ENCODE measurements around the gene OIT3. TPM values are rescaled to one million over a fixed set of nuclear protein-coding genes. Genes with fewer than 3 reads are reported as not detected.

Gene OIT3
- total RNA-seq, 4 donors from 2014 or later: not detected

DNA sequence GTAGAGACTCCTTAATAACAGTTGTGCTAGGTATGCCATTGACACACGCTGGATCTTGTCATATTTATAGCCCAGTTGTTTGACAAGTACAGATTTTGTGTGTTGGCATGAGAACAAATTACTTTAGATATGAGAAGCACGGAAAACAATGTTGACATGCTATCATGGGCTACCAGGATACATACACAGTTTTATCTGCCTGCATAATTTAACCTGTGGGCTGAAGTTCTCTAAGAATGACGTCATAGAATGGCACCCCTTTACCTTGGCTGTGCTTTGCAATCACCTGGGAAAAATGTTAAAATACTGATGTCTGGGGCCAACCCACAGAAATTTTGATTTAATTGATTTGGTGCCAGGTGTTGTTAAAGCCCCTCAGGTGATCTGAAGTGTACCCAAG is 58.2 kb downstream of the OIT3 start:
- Histone ChIP-seq H3K27me3 (no peaks in the 10 kb centered on the region), H3K27ac (no peak overlapping the region), H3K4me1 (no peaks in the 10 kb centered on the region), H3K9me3 (no peaks in the 10 kb centered on the region), H3K36me3 (no peaks in the 10 kb centered on the region), H3K4me3 (no peak overlapping the region)
- DNase-seq (ENCODE audit: low spot score in 2 of 2): no peak
- TF ChIP-seq POLR2A (IDR thresholded peaks at IDR 0.05) (no peak), EP300 (IDR thresholded peaks at IDR 0.05) (no peak)
- TF ChIP-seq, protein P1, sequence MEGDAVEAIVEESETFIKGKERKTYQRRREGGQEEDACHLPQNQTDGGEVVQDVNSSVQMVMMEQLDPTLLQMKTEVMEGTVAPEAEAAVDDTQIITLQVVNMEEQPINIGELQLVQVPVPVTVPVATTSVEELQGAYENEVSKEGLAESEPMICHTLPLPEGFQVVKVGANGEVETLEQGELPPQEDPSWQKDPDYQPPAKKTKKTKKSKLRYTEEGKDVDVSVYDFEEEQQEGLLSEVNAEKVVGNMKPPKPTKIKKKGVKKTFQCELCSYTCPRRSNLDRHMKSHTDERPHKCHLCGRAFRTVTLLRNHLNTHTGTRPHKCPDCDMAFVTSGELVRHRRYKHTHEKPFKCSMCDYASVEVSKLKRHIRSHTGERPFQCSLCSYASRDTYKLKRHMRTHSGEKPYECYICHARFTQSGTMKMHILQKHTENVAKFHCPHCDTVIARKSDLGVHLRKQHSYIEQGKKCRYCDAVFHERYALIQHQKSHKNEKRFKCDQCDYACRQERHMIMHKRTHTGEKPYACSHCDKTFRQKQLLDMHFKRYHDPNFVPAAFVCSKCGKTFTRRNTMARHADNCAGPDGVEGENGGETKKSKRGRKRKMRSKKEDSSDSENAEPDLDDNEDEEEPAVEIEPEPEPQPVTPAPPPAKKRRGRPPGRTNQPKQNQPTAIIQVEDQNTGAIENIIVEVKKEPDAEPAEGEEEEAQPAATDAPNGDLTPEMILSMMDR (IDR thresholded peaks at IDR 0.05): no peak
- WGBS, 2 donors: 73 to 87% methylated on average over 3 of the region's 3 CpGs

DNA sequence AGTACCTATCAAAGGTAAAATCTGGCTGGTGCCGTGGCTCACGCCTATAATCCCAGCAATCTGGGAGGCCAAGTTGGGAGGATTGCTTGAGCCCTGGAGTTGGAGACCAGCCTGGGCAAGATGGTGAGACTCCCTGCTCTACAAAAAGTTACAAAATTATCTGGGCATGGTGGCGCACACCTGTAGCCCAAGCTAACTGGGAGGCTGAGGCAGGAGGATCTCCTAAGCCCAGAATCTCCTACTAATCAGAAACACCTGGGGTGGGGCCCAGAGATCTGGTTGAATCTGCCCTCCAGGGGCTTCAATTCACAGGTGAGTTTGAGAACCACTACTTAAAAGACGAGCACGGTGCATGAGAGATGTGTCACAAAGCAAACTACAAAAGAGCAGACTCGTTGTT is 58.6 kb downstream of the OIT3 start:
- no peak for DNase-seq (ENCODE audit: low spot score in 2 of 2)
- no peaks in the 10 kb centered on the region for H3K4me1 ChIP-seq
- no peak for TF ChIP-seq EP300 (IDR thresholded peaks at IDR 0.05)
- TF ChIP-seq, protein P1 (IDR thresholded peaks at IDR 0.05): no peak
- no peak for TF ChIP-seq POLR2A (IDR thresholded peaks at IDR 0.05)
- no peak overlapping the region for H3K27ac ChIP-seq
- no peaks in the 10 kb centered on the region for H3K36me3 ChIP-seq
- WGBS, 2 donors: 91% methylated on average over 6 of the region's 6 CpGs
- H3K27me3 ChIP-seq: no peaks in the 10 kb centered on the region
- H3K4me3 ChIP-seq: no peak overlapping the region
- H3K9me3 ChIP-seq: no peaks in the 10 kb centered on the region

DNA sequence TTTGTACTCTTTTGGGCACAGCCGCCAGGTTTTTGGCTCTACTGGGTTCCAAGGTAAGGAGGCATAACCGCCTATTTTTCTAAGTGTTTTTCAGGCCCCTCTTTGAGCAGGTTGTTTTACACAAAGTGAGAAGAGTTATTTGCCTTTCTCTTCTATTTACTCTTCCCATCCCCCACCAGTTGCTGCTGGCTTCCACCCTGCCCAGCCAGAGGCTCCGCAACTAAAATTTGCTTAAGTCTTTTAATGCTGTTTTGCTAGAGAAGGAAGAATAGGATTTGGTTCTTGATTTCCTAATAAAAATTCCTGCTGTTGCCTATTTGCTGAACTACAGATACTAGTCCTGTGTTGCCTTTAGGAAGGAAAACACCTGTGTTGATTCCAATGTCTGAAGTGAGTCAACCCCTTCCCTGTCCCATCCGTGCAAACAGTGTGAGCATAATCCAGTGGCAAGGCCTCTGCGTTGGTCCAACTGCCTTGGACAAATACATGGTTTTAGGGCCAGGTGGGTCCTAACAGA is 59.2 kb downstream of the OIT3 start:
- no peak overlapping the region for H3K27ac ChIP-seq
- DNase-seq (ENCODE audit: low spot score in 2 of 2): no peak
- 70 to 76% methylated on average over 5 of the region's 5 CpGs for WGBS, 2 donors
- H3K27me3 ChIP-seq: no peaks in the 10 kb centered on the region
- H3K36me3 ChIP-seq: no peaks in the 10 kb centered on the region
- H3K4me3 ChIP-seq: no peak overlapping the region
- no peaks in the 10 kb centered on the region for H3K4me1 ChIP-seq
- no peaks in the 10 kb centered on the region for H3K9me3 ChIP-seq
- no peak for TF ChIP-seq EP300 (IDR thresholded peaks at IDR 0.05)

DNA sequence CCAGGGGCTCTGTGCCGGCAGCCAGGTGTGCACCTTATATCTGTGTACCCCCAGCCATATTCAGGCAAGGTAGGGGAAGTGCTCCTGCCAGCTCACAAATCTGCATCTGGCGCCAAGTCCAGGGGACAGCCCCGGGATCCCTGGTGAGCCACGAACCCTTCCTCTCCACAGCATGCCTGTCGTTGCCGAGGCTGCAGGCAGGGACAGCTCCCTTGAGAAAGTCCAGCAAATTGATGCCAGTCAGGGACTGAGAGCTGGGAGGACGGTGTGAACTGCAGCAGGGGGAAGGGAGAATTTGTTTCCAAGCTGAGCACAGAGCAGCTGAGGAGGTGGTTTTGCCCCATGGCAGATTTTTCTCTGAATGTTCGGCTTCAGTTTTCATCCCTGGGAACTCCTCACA is 60.1 kb downstream of the OIT3 start:
- H3K4me1 ChIP-seq: no peaks in the 10 kb centered on the region
- peak overlapping the region in 1 of 4 donors; percentile 68 for H3K27ac ChIP-seq
- TF ChIP-seq POLR2A (IDR thresholded peaks at IDR 0.05) (no peak), EP300 (IDR thresholded peaks at IDR 0.05) (no peak)
- TF ChIP-seq, protein P1 (IDR thresholded peaks at IDR 0.05): no peak
- WGBS, 2 donors: 39 to 42% methylated on average over 7 to 8 of the region's 8 CpGs
- no peaks in the 10 kb centered on the region for H3K27me3 ChIP-seq
- H3K9me3 ChIP-seq: no peaks in the 10 kb centered on the region
- no peak for DNase-seq (ENCODE audit: low spot score in 2 of 2)
- no peaks in the 10 kb centered on the region for H3K36me3 ChIP-seq
- H3K4me3 ChIP-seq: peak overlapping the region in 1 of 4 donors; percentile 13

DNA sequence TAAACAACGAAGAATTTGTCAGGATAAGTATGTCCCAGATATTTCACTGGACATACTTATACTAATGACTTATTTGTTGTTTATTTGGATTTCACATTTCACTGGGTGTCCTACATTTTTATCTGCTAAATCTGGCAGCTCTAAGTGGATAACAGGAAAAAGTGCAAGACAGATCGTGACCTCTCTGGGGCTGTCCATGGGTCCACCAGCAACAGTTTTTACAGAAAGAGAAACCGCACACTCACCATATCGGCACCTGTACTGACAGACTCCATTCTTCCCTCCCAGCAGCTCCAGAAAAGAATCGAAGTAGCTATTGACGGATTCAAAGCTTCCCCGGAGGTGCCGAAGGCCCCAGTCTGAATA is 60.7 kb downstream of the OIT3 start:
- WGBS, 2 donors: 66 to 71% methylated on average over 8 of the region's 8 CpGs
- no peaks in the 10 kb centered on the region for H3K27me3 ChIP-seq
- H3K36me3 ChIP-seq: no peaks in the 10 kb centered on the region
- peak overlapping the region in 1 of 4 donors; percentile 18 for H3K4me3 ChIP-seq
- no peak for TF ChIP-seq EP300 (IDR thresholded peaks at IDR 0.05)
- TF ChIP-seq, protein P1 (IDR thresholded peaks at IDR 0.05): no peak
- TF ChIP-seq POLR2A (IDR thresholded peaks at IDR 0.05): no peak
- no peak for DNase-seq (ENCODE audit: low spot score in 2 of 2)
- H3K27ac ChIP-seq: peak overlapping the region in 1 of 4 donors; percentile 68
- H3K4me1 ChIP-seq: no peaks in the 10 kb centered on the region
- no peaks in the 10 kb centered on the region for H3K9me3 ChIP-seq

Data from tibial nerve (tissue), 4 donors.